ENCODE measurements around the gene WDTC1.
"Not testable (repeated sequence)": the region's sequence is repeated elsewhere in the genome, so short reads cannot be mapped to it uniquely, and the experiment has no call there.

GRCh38 chr1:27285821-27286220 lies 51.4 kb downstream of the WDTC1 start:
- not testable (repeated sequence) for TF ChIP-seq CTCF (IDR thresholded peaks at IDR 0.05); SIN3A (IDR thresholded peaks at IDR 0.05; ENCODE audit: borderline replicate concordance, insufficient read depth, low read depth, low read length)
